Measurements from ENCODE around the gene RHO.

The RHO gene

GRCh38 chr3:129548104-129548965 lies 19.9 kb downstream of the RHO start:
- DNase-seq: no peak

DNA sequence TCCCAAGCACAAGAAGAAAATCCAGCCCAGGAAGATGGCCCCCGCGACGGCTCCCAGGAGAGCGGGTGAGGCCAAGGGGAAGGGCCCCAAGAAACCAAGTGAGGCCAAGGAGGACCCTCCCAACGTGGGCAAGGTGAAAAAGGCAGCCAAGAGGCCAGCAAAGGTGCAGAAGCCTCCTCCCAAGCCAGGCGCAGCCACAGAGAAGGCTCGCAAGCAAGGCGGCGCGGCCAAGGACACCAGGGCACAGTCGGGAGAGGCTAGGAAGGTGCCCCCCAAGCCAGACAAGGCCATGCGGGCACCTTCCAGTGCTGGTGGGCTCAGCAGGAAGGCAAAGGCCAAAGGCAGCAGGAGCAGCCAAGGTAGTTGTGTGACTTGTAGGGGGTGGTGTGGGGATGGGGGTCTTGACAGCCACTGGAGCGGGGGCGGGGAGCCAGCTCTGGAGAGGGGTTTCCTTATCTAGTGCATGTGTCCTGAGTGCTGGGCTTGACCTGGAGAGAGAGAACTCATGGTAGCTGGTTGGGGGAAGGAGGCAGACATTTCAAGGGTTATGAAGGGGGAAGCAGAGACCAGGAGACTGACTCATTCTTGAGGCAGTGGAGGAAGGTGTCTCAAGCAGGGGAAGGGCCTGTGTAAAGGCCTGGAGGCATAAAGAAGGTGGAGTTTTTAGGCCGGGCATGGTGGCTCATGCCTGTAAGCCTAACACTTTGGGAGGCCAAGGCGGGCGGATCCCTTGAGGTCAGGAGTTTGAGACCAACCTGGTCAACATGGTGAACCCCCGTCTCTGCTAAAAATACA lies 20.8 kb downstream of the RHO start:
- DNase-seq: no peak

- no peak for DNase-seq
Observed at GRCh38 chr3:129549805-129550204, 21.4 kb downstream of the RHO start.

DNA sequence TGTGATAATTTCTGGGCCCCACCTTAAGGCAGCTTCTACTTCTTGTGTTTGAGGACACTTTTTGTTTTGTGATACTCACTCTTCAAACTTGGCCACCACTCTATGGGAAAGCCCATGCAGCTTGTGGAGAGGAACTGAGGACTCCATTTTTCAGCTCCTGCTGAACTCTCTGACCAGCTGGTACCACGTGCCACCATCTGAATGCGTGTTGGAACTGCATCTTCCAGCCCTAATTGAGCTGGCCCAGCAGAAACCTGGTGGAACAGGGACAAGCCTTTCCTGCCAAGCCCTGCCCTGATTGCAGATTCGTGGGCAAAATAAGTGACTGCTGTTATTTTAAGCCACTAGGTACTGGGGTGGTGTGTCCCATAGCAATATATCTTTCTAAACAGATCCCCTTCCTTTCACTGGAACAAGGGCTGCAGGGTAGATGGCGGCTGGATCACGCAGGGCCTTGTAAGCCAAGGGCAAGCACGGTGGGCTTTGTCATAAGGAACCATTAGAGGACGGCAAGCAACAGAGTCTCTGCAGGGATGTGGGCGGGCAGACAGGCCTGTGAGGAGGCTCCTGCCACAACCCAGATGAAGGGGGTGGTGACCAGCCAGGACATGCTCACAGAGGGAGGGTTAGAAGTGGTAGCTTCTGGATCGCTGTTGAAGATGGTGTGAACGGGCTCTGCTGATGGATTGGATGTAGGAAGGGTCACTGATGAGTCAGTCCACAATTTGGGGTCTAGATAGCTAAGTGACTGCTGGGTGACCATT lies 24.0 kb downstream of the RHO start:
- no peak for DNase-seq

DNA sequence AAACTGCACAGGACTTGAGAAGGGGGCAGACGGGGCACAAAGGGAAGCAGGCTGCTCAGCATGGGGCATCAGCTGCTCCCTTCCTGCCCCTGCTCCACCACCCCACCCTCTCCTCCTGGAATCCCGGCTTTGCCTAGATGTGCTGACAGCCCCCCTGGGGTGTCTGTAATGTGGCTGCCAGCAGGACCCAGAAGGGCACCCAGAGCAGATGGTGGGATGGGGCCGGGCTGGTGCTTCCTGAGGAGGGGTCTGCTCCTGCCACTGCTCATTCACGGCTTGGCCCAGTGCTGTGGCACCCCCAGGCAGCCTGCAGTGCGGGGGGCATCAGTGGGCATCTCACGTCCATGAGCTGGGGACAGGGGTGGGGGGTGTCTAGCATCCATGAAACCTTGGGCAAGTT lies 24.7 kb downstream of the RHO start:
- no peak for DNase-seq

DNA sequence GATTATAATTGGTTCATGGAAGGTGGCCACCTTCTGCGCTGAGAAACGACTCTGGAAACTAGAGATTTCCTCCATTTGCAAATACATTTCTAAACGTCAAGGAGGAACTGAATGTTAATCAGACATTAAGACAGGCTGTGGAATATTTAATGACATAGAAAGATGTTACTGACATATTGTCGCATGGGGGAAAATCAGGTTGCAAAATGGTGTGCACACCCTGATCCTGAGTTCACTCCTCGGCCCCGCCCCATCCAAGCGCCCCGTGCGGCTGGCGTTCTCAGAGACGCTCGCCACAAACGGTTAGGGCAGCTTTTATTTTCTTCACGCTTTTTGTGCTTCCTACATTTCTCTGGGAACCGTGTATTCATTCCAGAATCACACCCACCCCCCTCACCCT lies 25.3 kb downstream of the RHO start:
- DNase-seq: no peak

DNA sequence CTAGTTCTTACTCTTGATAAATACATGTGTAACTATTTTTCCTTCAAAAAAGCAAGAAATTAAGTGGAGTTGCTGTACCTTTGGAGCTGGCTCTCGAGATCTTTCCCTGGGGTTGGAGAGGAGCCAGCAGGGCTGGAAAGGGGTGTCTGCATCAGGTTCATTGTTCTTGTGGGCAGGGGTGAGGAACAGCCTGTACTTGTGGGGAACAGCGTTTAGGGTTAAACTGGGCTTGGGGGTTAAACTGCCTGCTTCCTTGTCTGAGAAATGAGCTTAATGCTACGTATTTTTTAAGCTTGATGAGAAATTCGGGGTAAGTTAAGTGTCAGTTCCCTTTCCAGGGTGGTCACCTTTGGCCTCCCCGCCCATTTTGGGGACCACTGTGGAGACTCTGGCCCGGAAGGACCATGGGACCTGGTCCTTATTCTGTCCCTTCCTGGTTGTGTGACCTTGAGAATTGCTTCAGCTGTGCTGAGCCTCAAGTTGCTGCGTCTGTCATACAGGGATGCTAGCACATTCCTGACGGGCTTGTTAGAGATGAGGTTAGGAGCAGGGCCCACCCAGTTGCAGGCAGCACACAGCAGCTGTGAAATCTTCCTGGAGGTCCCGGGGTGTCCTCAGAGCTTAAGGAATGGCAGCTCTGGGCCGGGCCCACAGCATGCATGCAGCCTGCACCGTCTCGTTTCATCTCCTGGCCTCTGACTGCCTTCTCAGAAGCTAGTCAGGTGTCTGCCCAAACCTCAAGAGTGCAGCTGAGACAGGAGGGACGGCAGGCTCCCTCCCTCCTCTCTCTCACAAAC lies 26.1 kb downstream of the RHO start:
- DNase-seq: no peak

DNA sequence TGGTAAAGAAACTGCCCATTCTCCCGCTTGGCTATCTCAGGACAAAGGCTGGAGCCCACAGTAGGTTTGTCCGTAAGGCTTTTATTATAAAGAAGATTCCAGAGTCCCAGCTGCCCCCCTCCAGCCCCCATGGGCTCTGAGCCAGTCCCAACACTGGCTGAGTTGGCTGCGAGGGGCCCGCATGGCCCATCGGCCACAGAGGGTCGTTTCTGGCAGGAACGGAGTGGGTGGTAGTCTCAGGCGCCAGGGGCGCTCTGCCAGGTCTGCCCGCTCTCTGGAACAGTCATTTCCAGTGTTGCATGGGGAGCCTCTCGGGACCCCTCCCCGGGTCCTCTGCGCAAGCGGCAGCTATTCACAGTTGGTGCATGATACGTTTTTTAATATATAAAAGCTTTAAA lies 26.7 kb downstream of the RHO start:
- DNase-seq: no peak

- DNase-seq: no peak
Observed at GRCh38 chr3:129555616-129556357, 27.3 kb downstream of the RHO start.

GRCh38 chr3:129556358-129556695 lies 27.9 kb downstream of the RHO start:
- no peak for DNase-seq

DNA sequence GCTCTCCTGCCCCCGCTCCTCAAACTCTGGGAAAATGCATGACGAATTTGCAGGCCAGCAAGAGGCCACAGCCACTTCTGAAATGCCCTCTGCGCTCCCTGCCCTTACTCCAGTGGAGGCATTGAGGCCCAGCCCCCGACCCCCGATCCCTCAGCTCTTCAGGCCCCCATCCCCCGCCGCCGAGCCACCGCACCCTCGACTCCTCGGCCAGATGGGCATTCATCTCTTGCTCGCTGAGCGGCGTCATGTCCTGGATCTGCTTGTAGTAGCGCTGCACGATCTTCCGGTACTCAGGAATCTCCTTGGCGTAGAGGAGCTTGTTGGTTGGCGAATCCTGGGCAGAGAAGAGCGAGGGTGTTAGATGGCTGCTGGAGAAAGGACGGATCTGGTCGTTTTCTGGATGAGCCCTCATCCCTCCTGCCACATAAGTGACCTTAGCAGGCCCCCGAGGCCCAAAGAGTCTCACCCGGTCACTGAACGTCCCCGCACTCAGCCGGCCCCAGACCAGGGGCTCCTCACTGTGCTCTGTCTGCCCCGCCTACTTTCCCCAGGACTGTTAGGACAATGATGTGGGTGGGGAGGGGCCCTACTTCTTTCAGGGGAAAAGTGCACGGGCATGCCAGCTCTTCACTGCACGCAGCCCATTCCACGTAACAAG lies 28.6 kb downstream of the RHO start:
- no peak for DNase-seq

DNA sequence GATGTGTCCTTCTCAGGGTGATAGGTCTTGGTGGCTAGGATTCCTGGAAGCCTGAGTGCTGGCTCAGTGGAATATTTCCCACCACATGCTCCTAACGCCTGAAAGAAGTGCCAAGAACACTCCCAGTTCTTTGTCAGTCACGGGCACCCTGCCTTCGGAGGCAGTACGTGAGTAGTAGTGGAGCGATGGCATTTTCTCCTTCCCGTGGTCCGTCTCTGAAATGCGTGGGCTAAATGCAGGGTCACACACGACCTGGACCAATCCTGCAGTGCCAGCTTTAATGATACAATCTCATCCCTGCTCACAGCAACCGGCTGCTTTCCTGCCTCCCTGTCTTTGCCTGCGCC lies 29.1 kb downstream of the RHO start:
- no peak for DNase-seq

GRCh38 chr3:129558081-129558771 lies 29.8 kb downstream of the RHO start:
- no peak for DNase-seq

GRCh38 chr3:129558772-129559564 lies 30.5 kb downstream of the RHO start:
- DNase-seq: no peak

DNA sequence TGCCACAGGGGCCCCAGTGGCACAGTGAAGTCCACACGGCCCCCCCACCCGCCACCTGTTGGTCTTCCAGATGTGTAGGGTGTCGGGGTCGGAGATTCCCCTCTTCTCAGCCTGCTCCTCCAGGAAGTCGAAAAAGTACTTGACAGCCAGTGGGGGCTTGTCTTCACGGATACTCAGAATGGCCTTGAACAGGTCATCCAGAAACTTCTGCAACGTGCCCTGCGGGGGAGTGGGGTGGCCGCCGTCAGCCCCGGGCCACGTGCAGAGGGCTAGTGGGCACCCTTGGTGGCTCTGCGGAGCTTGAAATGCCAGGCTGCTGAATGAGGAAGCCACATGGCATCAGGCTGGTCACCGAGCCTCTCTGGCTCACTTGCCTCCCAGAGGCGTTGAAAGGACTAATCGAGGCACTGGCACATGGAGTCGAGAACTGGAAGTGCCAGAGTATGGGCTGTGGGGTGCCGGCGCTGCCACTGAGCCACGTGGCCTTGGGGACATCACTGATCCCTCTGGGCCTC lies 31.2 kb downstream of the RHO start:
- DNase-seq: no peak

DNA sequence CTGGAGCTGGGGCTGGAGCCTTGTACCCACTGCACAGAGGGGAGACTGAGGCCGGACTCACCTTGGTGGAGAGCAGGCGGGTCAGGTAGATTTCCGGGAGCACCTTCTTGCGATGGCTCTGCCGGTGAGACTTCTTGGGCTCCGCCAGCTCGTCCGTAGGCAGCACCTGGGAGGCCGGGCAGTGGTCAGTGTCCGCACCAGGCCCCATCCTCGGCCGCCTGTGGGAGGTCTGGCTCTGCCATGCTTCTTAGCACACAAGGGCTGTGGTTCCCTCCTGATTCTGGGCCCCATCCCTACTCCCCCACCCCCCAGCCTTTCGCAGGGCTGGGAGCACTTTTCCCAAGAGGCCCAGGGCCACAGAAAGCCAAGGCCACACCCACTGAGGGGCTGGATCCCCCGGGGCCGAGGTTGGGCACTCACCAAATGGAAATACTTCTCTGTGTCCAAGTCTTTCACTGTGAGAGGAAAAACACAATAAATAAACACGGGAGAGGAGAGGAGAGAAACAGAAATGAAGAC lies 31.9 kb downstream of the RHO start:
- no peak for DNase-seq

DNA sequence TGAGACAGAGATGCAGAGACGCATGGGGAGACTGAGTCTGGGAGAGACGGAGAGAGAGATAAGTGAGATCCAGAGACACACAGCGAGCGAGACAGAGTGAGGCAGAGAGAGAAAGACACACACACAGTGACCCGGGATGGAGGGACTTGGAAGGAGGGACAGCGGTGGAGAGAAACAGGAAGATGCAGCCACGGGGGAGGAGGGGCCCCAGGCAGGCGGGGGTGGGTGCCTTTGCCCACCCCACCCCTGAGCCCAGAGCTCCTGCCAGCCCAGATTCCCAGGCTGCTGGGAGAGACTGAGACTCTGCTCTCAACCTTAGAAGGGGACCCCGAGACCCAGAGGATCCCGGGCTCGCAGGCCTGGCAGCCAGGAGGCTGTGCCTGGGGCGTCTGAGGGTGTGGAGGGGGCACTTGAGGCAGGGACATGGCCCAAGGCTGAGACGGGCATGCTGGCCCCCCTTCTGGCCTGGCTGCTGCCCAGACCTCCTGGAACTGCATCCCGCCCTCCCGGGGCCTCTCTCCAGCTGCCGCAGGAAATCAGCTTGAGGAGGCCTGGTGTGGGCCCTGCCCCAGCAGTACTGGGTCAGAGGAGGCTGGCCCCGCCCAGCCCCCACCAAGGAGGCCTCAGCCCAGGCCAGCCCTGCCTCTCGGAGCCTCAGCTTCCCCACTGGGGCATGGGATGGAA lies 32.6 kb downstream of the RHO start:
- DNase-seq: no peak

DNA sequence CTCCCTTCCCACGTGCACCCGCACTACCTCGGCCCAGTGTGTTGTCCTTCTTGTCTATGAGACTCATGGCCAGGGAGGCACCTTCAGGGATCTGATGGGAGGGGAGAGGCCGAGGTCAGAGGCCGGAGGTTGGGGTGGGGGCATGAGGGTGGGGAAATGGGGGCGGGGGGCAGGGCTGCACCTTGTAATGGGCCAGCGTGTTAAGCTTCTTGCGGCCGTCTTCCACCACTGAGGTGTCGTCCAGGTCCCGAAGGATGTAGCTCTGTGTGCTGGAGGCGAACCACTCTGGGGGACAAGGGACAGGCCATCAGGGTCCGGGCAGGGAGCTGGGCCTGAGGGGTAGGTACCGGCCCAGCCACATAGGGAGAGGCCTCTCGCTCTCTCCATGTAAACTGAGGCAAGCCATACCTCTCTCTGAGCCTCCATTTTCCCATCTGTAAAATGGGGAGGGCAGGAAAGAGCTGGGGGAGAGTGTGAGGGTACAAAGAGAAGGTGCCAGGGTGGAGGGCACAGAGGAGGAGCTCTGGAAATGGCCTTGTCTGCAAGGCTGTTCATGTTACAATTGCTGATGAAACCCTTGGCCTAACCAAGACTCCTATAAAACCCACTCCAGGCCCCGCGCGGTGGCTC lies 33.3 kb downstream of the RHO start:
- no peak for DNase-seq

- DNase-seq: no peak
Observed at GRCh38 chr3:129562803-129563202, 34.4 kb downstream of the RHO start.
